SIG-M5 treated with dmso at 0.1 percent for 504 hours (cell line): ENCODE results near the gene CDRT15L2.
"Not testable (repeated sequence)": the region's sequence is repeated elsewhere in the genome, so short reads cannot be mapped to it uniquely, and the experiment has no call there.

ENCODE experiments used
- DNase-seq: peaks from one replicate; lab custom pipeline; 2025; ENCODE audit not compliant: unreplicated experiment; lab: John Stamatoyannopoulos, UW

Gene CDRT15L2

GRCh38 chr17:20573216-20573615 is 6.3 kb upstream of the CDRT15L2 start:
- not testable (repeated sequence) for DNase-seq

DNA sequence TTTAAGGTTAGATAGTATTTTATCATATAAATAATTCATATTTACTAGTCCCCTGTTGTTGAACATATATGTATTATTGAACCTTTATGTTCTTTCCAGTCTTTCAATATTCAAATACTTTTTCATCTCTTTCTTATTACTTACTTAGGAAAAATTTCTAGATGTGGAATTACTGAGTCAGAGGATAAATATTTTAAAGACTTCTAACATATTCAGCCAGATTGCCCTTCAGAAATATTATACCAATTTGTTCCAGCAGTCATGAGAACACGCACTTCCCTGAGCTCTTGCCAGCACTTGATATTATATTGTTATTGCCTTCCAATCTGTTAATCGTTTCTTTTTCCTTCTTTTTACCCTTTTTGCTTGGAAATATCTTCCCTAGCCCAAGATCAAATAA is 4.5 kb upstream of the CDRT15L2 start:
- DNase-seq, result not testable (repeated sequence)

DNA sequence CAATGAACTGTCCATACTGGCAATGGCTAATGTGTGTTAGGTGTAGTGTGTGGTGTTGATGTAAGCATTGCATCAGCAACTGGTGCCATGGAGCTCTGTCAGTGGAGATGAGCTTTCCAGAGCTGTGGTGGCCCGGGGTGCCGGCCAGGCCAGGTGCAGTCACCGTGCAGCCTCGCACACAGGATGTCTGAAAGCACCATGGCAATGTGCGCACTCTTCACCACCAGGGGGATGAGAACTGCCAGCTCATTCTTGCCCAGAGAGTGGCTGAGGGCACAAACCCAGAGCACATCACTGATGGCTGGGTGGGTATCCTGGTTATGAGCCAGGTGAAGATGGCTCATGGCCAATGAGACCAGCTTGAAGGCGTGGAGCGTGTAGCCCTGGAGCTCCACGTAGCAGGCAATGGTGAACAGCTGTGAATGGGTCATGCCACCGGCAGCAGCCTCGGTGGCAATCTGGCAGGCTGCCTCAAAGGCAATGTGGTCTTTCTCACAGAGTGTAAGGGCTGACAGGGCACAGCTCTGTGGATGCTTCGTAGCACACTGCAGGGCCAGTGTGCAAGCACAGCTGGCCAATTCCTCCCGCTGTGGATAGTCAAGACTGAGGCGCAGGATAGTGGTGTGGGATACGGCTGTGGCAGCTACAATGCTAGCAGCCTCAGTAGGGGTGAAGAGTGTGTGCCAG is 4.5 kb downstream of the CDRT15L2 start:
- DNase-seq, result not testable (repeated sequence)

DNA sequence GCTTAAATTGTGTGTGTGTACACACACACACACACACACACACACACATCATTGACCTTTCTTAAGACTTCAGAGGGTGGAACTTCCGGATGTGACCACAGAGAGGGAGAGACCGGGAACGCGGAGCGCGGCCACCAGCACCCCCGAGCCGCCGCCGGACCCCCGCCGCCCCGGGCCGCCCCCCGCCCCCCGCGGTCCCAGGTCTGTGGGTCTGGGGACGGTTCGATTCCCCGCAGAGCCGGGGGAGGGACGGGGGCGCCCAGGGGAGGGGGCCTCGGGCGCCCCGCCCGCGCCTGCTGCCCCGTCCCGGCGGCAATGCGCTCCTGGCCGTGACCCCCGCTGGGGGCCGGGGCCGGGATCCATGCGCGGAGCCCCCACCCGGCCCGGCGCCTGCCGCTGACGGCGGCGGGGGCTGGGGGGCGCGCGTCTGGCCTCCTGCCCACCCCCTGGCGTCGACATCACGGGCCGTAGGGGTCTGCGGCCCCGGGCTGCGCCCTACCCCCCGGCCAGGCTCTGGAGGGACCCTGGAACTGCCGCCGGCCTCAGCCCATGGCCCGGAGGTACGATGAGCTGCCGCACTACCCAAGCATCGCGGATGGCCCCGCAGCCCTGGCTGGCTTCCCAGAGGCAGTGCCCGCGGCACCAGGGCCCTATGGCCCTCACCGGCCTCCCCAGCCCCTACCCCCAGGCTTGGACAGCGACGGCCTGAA is 9.4 kb downstream of the CDRT15L2 start:
- DNase-seq, result not testable (repeated sequence)

GRCh38 chr17:20589454-20589810 is 9.9 kb downstream of the CDRT15L2 start:
- not testable (repeated sequence) for DNase-seq

DNA sequence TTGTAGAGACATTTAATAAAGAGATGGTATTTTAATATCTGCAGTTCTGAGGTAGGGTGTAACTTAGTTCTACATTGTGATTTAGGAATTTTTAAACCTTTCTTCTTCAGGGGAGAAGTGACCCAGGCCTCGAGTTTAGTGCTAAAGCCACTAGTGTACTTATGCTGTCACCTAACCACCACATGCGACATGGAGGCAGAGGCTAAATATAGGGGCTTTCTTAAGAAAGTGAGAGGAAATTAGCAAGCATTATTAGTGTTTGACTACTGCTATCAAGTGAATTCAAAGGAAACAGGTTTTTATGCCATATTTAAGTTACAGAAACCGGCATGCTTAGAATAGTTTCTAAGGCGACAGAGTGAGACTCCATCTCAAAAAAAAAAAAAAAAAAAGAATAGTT is 11.5 kb downstream of the CDRT15L2 start:
- not testable (repeated sequence) for DNase-seq

GRCh38 chr17:20605568-20605967 is 26.0 kb downstream of the CDRT15L2 start:
- not testable (repeated sequence) for DNase-seq

DNA sequence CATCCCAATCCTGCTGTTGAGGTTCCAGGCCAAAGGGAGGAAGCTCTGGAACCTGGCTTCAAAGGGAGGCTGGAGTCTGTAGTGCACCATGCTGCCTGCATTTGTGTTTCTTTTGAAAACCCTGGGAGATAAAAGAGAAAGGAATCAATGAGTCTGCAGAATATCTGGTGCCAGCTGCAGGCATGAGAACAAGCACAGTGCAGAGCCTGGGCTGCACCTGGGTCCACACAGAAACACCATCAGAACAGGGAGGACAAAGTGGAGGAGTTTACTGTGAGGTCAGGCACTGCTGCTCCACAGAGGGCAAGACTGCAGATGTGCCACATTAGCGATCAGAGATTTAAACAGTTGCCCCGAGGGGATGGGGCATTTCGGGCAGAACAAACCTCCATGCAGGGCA is 30.0 kb downstream of the CDRT15L2 start:
- not testable (repeated sequence) for DNase-seq

DNA sequence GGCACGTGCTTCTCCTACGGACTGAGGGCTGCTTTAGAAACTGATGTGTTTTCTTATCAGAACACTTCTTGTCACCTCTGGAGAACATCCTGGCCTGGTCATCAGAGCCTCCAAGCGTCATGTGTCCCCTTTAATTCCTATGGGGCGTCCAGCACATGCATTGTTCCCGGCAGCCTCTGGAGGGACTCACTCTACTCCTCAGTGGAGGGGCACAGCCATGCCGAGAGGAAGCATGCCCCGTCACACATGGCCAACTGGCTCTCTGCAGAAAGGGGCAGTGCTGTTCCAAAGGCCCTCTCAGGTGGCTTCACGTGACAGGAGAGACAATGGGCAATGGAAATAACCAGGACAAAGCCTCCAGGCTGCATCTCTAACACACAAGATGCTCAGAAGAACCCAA is 31.8 kb downstream of the CDRT15L2 start:
- DNase-seq, result no peak

GRCh38 chr17:20612635-20613034 is 33.1 kb downstream of the CDRT15L2 start:
- no peak for DNase-seq

DNA sequence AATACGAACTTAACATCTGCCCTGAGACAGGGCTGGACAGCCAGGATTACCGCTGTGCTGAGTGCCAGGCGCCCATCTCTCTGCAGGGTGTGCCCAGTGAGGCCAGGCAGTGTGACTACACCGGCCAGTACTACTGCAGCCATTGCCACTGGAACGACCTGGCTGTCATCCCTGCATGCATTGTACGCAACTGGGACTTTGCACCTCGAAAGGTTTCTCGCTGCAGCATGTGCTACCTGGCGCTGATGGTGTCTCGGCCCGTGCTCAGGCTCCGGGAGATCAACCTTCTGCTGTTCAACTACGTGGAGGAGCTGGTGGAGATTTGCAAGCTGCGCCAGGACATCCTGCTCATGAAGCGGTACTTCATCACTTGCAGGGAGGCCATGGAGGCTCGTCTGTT is 33.7 kb downstream of the CDRT15L2 start:
- no peak for DNase-seq

DNA sequence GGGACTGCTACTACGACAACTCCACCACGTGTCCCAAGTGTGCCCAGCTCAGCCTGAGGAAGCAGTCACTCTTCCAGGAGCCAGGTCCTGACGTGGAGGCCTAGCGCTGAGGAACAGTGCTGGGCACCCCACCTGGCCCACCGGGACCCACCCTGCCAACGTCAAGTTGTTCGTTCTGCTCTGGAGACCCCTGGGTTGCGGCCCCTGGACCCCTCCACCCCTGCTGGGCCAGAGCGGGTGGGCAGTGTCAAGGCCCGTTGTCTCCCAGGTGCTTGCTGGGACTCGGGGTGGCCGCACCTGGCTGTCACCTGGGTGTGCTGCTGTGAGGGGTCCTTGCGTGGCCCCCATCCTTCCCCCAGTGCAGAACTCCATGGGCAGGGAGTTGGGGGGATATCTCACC is 34.4 kb downstream of the CDRT15L2 start:
- no peak for DNase-seq

GRCh38 chr17:20615461-20615860 is 35.9 kb downstream of the CDRT15L2 start:
- DNase-seq, result not testable (repeated sequence)
